ENCODE data around the gene KRTAP5-4.

GRCh38 chr11:1623716-1624115 is 1.8 kb upstream of the KRTAP5-4 start:
- TF ChIP-seq EZH2 (IDR thresholded peaks at IDR 0.05): no peak
- no peak for TF ChIP-seq POLR2AphosphoS5 (IDR thresholded peaks at IDR 0.05; ENCODE audit: borderline replicate concordance, low read depth, low read length)
